ENCODE data around the gene FOXN1.
"Not testable (repeated sequence)": the region's sequence is repeated elsewhere in the genome, so short reads cannot be mapped to it uniquely, and the experiment has no call there.

FOXN1 gene

GRCh38 chr17:28501421-28502284 lies 4.5 kb upstream of the FOXN1 start:
- DNase-seq: no peak

- no peak for DNase-seq
Measured at GRCh38 chr17:28503420-28503819, 2.7 kb upstream of the FOXN1 start.

GRCh38 chr17:28506763-28507487 lies 777 bp downstream of the FOXN1 start:
- DNase-seq: no peak

- DNase-seq: no peak
Measured at GRCh38 chr17:28507567-28508203, 1.5 kb downstream of the FOXN1 start.

DNA sequence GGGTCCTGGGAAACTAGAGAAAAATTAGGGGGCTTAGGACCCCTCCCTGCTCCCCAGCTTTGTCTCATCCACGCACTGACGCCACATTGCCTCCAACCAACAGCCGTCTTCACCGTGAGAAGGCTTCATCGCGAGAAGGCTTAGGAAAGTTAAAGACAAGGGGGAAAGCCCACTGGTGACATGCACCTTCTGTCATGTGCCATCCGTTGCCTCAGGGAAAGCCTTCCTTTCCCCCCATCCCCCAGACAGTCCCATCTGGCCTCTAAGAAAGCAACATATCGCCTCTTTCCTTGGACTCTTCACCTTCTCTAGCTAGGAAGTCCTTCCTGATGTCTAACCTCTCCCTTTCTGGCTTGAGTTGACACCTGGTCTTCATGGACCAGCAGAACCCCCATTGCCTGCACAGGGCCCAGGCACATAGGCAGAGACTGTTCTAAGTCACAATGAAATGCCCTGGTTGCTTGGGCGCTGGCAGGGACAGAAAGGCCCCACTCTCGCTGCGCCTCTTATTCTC lies 2.1 kb downstream of the FOXN1 start:
- no peak for DNase-seq

DNA sequence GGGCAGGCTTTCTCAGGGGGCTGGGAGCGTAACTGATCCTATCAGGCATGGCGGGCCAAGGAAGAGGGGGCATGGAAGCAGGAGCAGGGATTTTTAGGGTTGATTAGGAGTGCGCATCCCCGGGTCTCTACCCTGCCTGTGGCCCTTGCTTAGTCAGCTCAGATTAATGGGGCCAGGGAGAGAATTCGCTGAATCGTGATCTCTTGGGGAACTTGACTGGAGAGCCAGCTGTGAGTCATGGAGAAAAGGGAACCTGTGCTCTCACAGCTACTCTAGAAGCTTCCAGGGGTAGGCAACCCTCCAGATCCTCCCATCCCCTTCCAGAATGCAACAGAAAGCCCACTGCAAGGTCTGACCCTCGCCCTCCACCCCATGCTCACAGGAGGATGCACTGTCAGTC lies 3.6 kb downstream of the FOXN1 start:
- DNase-seq: no peak

GRCh38 chr17:28511858-28512461 lies 5.8 kb downstream of the FOXN1 start:
- DNase-seq: no peak

- DNase-seq: no peak
Measured at GRCh38 chr17:28513476-28513875, 7.3 kb downstream of the FOXN1 start.

DNA sequence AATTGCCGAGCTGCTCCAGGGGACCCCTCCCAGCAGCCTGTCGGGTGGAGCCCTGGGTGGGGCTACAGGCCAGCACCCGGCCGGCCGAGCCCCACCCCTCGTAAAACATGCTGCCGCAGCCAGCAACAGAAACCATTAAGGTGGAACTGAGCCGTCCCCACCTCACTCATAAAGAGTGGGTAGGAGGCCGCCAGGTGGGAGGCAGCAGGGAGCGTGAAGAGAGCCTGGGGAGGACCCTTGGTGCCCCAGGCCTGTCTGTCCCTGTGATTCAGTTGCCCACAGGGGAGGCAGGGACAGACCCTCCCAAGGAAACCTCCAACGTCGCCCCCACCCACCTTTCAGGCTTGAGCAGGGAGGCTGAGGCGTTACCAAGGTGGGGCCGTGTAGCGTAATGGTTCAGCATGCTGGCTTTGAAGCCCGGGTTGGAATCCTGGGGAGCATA lies 8.4 kb downstream of the FOXN1 start:
- no peak for DNase-seq

DNA sequence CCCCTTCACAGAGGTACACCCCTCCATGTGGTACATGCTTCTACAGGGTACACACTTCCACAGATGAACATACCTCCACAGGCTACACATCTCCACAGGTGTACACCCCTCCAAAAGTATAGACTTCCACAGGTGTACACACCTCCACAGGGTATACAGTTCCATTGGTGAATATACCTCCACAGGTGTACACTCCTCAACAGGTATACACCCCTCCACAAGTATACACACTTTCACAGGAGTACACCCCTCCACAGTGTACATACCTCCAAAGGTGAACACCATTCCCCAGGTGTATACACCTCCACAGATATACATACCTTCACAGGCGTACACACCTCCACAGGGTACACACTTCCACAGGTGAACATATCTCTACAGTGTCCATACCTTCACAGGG lies 9.4 kb downstream of the FOXN1 start:
- DNase-seq: no peak

GRCh38 chr17:28518132-28518531 lies 12.0 kb downstream of the FOXN1 start:
- DNase-seq: no peak

- DNase-seq: no peak
Measured at GRCh38 chr17:28518578-28518977, 12.4 kb downstream of the FOXN1 start.

GRCh38 chr17:28519236-28519635 lies 13.1 kb downstream of the FOXN1 start:
- no peak for DNase-seq

DNA sequence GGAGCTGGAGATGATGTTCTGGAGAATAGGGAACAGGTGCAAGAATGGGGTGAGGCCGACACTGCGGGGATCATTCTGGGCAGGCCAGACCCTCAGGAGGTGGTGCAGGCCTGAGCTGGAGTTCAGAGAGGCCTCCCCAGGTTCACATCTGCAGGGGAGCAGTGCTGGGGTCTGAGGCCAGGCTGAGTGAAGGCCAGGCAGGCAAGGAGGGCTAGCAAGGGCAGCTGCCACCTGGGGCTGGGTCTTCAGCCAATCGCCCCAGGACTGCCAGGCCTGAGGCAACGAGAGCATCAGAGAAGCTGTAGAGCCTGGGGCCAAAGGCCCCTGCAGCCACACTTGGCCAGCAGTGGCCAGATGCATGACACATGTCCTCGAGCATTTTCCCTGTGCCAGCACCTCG lies 14.5 kb downstream of the FOXN1 start:
- no peak for DNase-seq

DNA sequence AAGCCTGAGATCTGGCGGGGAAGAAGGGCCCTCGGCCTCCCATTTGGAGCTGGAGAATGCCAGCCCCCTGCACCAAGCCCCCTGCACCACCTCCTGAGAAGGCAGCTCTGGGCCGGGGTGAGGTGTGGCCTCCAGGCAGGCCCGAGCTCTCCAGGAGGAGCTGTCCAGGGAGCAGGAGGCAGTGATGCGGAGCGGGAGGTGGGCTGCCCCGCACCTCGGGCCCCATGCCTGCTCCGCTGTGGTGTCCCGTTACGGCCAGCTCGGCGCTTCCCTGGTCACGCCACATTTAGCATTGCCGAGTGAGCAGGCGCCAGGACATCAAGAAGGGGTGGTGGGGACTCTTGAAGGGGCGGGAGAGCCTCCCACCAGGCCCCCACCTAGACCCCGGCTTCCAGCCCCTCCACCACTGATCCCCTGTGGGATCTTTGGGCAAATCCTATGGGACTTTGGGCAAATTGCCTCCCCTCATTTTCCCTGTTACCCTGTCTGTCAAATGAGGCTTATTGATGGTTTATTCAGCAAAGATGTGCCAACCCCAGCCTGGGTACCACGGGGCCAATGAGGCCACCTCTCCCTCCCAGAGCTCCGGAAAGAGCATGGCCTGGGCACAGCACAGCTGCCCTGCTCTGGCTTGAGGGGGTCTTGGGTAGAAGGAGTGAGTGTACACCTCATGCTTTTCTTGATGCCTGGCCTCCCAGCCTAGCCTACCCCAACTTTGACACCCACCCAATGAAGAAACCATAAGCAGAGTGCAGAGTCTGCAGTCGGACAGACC lies 15.3 kb downstream of the FOXN1 start:
- no peak for DNase-seq

- DNase-seq: not testable (repeated sequence)
Measured at GRCh38 chr17:28522281-28522680, 16.1 kb downstream of the FOXN1 start.

DNA sequence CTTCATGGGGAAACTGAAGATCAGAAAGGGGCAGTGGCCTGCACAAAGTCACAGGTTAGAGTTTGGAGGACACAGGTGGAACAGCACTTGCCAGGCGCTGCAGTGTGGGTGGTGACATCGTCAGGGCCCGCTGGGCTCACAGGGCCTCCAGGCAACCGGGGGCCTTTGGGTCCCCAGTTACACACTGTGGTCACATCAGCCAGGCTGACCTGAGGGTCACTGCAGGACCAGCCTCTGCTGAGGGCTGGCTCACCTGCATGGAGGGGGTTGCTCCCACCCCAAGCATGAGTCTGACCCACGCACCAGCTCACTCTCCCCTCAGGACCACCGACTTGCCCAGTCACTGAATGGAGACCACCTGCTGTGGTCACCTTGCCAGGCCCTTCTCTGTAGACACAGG lies 17.0 kb downstream of the FOXN1 start:
- DNase-seq: no peak

DNA sequence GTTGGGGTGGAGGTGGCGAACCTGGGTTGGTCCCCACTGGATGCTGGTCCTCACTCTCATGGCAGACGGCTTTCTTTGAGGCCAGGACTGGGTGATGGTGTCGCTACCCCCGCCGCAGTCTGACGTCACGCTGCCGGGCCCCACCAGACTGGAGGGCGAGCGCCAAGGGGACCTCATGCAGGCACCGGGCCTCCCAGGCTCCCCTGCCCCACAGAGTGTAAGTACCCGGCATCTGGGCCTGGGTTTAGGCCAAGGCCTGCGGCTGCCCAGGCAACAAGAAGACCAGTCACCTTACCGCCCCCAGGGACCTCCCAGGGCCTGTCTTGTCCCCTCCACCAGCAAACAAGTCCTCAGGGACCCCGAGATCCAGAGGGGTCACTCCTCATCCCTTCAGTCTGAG lies 17.7 kb downstream of the FOXN1 start:
- DNase-seq: no peak

GRCh38 chr17:28524476-28525424 lies 18.6 kb downstream of the FOXN1 start:
- DNase-seq: no peak

- DNase-seq: no peak
Measured at GRCh38 chr17:28526381-28526780, 20.2 kb downstream of the FOXN1 start.

- DNase-seq: no peak
Measured at GRCh38 chr17:28527181-28527681, 21.1 kb downstream of the FOXN1 start.
